ENCODE results near the gene MAGI1.

Gene MAGI1

DNA sequence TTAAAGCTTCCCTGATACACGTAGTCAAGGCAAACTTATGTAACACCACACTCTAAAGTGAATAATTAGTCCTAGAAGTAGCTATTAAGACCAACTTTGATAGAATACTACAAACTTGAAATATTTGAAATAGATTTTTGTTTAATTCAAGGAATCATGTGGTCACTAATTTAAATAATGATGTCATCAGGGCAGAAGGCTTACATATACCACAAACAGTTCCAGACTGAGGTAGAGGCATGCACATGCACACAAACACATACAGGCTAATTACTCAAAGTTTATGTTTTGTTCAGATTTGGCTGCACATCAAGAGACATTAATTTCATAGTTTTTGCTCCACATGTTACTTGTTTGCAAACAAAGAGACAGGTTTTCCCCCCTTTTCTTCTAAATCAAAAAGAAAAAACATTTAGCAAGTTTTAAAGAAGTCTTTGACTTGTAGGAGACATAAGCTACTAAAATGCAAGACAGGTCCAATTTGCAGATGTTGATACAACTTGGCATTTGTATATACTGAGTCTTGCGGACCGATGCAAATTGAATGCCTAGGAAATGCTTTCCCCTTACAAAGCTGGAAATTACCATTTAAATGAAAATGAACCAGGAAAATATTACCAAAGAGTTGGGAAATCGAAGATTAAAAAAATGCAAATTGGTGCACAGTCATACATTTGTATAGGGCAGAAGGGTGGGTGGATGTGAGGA lies 594.8 kb downstream of the MAGI1 start:
- no peak for DNase-seq

DNA sequence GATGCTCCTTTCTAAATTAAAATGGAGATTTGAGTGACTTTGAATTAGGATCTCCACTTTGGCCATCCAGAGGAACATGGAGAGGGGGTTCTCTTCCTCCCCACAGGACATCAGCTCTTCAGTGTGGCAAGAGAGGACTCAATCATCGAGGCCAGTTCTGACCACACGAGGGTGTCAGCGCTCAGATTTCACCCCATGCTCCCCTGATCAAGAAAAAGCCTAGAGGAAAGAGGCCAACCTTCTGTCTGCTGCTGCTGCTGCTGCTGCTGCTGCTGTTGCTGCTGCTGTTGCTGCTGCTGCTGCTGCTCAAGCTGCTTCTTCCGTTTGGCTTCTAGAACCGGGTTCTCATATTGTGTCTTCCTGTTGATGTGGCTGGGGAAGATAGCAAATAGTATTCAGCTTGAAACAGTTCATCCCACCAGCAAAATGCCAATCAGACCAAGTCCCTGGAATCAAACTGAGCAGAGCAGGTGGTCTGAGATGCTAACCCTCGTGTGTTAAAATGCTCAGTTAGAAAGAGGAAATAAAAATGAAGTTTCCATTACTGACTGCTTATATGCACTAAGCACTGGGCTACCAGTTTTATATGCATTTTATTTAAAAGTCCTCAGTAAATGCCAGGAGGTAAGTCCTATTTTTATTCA lies 599.0 kb downstream of the MAGI1 start:
- DNase-seq = no peak

DNA sequence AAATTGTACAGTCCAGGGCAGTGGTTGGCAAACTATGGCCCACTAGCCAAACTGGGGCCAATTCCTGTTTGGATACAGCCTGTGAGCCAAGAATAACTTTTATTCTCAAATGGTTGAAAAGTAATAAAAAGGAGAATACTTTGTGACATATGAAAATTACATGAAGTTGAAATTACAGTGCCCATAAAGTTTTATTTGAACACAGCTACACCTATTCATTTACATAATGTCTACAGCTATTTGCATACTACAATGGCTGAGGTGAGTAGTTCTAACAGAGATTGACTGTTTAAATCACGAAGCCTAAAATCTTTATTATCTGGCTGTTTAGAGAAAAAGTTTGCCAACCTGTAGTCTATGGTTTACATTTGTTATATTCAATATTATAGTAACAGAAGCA lies 600.1 kb downstream of the MAGI1 start:
- DNase-seq = no peak

DNA sequence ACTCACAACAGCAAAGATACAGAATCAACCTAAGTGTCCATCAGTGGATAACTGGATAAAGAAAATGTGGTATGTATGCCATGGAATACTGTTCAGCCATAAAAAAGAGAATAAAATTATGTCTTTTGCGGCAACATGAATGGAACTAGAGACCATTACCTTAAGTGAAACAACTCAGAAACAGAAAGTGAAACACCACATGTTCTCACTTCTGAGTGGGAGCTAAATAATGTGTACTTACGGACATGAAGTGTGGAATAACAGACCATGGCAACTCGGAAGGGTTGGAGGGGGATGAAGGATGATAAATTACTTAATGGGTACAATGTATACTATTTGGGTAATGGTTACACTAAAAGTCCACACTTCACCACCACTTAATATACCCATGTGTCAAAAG lies 600.6 kb downstream of the MAGI1 start:
- no peak for DNase-seq

DNA sequence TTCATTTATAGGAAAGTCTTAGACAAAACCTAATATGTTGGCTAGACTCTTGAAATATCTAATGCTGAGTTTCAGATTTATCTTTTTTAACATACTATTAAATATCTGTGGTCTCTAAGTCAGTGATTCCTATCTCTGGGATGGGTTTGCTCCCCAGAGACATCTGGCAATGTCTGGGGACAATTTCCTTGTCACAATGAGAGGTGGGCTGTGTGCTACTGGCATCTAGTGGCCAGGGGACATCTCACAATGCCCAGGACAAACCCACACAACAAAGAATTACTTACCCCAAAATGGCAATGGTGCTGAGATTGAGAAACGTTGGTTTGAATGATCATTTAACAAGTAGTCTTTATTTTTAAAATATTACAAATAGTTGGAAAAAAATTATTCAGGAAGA lies 602.1 kb downstream of the MAGI1 start:
- no peak for DNase-seq

DNA sequence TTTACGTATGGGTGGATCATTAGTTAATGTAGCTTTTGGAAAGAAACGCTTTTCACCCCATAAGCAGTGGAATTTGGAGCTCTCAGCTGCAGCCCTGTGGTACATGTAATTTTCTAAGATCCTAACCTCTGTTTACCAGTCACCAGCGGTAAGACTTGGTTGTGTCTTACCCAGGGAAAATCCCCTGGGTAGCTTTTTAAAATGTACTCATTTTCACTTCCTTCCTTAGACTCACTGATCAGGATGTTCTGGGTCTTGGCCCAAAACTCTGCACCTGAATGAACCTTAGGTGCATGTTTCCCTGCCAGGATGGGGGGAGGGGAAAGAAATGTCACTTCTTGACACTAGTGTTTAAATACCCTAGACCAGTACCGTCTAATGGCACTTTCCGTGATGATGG lies 605.2 kb downstream of the MAGI1 start:
- DNase-seq = no peak

DNA sequence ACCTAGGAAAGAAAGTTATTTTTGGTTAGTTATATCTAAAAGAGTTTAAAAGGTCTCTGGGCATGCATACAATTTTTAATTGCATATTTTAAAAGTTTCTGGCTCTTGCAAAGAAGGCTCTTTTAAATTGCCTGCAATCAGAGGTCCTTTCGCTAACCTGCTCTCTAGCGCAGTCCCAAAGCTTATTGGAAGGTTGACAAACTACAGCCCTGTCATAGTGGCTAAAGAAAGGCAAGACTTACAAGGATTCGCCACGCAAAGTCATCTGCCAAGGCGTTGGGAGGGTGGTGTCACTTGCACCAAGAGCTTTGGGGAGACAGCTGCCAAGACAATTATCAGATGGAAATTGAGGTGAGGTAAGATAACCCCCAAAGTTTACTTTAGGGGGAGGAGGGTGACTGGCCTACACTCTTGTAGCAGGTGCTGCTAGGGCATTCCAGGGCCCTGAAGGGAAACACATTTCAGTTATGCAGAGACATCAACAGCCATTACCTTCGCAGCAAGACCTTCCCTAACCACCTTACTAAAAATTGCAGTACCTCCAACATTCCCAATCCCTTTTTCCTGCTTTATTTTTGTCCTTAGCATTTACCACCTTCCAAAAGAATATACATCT lies 606.2 kb downstream of the MAGI1 start:
- DNase-seq = no peak

DNA sequence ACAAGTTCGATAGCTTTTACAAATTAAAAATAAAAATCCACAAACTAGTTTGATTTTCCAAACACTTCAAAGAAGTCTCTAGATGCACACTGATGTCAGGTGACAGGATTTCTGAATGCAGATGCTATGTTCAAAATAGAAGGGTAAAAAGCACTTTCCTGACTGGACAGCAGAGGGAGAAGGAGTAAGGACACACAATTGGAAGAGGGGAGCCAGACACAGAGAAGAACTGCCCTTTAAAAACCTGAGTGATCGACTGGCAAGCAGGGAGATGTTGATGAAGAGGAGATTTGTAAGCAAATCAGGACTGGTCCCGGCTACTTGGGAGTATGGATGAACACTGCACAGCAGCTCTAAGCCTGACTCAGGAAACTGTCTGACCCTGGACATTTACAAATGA lies 612.8 kb downstream of the MAGI1 start:
- DNase-seq = no peak

DNA sequence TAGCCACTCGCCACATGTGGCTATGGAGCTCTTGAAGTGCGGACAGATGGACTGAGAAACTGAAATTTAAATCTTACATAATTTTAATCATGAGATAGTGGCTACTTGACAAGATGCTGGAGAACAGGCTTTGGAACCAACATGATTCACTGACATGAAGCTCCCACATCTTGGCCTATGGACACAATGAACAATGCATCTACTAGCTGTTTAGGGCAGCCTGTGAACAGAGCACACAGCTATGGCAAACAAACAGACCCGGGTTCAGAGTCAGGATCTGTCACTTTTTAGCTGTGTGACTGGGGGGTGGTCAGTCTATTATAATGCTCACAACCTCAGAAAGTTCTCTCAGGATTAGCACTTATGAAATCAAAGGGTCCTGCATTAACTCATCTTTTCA lies 616.6 kb downstream of the MAGI1 start:
- no peak for DNase-seq

DNA sequence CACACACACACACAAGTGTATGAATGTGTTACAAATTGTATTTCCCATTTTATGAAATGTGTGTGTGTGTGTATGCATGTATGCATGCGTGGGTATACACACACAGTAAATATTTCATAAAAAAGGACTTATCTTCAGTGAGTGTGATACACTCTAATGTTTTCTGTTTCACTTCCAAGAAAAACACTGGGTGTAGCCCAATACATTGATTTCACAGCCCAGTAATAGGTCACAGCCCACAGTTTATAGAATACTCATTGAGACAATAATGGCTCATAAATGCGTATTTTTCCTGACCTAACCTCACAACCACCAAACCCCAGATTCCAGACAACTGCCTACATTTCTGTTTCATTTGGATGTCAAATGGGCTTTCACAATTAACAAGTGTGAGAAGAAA lies 619.5 kb downstream of the MAGI1 start:
- DNase-seq = no peak

DNA sequence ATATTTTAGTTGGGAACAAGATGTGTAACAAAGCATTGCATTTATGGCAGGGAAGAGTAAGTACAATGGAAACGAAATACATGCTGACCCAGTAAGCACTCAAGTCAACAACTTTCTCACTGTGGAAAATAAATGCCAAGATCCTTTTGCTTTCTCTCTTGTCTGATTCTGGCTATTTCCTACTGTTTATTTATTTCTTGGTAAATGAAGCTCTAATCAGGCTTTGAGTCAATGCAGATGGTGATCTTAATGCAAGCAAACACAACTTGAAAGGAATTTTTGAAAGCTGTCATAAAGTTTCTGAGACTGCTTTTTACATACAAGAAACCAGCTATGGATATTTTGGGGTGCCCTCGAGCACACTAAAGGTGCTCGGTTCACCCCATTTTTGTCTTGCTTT lies 624.8 kb downstream of the MAGI1 start:
- DNase-seq = no peak

DNA sequence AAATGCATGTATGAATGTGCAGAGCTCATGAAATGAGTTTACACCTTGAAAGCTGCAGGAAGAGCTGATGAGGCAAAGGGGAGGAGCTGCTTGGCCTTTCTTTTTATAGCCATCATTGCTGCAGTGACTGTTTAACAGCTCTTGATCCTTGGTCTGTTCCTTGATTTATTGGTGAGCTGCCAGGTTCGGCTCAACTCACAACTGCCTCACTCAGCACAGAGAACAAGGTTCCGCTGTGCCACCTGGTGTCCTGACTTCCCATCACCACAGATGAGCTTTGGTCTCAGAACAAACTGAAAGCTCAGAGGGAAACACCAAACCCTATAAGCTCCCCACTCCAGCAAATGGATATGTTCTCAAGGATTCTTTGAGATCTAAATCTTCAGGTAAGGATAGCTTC lies 626.1 kb downstream of the MAGI1 start:
- DNase-seq = no peak

DNA sequence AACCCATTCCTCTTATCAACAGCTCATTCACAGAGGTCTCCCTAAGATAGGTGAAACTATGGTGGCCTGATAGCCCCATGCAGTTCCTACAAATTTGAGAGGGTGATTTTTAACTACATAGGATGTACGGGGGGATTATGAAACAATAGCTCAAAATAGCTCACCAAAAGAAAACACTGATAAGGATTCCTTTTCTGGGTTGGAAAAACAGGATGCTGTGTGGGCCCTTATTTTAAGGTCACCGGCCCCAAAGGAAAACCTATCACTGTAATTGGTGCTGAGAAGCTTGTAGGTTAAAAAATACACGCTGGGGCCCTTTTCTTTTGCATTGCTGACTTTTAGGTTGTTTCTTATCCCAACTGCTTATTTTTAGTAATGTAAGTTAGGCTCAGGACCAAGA lies 627.4 kb downstream of the MAGI1 start:
- DNase-seq = no peak

DNA sequence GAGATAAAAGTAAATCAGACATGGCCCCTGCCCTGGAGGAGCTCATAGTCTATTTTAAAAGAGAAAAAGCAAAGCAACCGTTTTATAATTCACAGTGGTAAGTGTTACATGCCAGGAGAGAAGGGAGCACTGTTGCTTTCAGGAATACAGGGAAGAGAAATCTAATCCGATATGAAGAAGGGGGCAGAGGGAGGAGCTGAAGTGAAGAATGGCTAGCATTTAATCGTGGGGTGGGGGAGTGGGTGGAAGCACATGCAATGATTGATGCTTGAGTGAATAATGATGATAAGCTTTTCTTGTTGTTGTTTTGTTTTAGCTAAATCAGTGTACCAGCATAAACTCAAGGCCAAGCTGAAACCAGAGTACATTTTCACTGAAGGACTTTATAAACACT lies 629.5 kb downstream of the MAGI1 start:
- DNase-seq = no peak

DNA sequence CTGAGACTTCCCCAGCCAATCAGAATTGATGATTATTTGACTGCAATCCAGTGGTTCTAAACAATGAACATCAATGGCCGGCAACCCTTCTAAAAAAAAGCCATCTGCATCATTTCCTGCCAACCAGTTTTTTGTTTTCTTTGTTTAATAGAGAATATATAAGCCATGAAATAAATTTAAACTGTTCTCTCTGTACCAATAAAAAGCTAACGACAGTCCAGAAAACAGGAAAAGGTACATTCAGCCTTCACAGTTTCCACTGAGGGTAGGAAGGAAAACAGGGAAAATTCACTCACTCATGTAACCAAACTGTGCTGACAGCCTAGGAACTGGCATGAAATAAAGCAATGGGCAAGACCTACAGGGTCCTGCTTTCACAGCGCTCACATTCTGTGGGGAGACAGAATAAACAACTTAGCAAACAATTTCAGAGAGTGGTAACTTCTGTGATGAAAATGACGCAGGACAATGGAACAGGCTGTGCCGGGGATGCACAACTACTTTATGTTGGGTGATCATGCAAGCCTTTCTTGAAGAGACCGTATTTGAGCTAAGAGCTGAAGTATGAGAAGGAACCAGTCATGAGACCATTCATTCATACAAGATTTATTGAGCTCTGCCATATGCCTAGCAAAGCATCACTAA lies 630.1 kb downstream of the MAGI1 start:
- DNase-seq = no peak

DNA sequence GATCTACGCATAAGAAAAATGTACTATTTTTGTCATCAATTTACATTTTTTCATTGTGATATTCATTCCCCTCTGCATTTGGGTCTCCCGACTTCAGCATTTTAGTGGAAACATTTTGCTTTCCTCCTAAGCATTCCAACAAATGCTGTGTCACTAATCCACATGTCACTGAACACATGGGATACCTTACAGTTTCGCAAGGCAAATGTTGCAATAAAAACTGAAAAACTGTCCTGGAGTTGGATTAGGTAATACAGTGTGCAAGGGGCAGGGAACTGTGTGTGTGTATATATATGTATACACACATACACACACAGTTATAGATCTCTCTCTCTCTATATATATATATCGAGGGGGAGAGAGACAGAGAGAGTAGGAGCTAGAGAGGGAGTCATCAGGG lies 632.2 kb downstream of the MAGI1 start:
- no peak for DNase-seq

DNA sequence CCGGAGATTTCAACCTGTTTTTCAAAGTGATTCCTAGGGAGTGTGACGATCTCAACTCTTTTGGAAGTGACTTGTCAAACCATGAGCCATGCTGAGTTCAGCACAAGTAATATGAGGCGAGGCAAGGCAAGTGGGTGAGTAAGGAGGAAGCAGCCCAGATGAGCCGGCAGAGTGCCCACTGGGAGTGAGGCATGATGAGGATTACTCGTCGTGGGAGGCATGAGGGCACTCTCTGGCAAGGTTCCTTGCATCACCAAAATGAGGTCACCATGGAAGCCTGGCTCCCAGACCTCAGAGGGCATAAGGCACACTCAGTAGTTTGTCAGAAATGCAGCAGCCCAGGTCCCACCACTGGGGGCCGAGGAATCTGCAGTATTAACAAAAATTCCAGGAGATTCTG lies 636.1 kb downstream of the MAGI1 start:
- no peak for DNase-seq

DNA sequence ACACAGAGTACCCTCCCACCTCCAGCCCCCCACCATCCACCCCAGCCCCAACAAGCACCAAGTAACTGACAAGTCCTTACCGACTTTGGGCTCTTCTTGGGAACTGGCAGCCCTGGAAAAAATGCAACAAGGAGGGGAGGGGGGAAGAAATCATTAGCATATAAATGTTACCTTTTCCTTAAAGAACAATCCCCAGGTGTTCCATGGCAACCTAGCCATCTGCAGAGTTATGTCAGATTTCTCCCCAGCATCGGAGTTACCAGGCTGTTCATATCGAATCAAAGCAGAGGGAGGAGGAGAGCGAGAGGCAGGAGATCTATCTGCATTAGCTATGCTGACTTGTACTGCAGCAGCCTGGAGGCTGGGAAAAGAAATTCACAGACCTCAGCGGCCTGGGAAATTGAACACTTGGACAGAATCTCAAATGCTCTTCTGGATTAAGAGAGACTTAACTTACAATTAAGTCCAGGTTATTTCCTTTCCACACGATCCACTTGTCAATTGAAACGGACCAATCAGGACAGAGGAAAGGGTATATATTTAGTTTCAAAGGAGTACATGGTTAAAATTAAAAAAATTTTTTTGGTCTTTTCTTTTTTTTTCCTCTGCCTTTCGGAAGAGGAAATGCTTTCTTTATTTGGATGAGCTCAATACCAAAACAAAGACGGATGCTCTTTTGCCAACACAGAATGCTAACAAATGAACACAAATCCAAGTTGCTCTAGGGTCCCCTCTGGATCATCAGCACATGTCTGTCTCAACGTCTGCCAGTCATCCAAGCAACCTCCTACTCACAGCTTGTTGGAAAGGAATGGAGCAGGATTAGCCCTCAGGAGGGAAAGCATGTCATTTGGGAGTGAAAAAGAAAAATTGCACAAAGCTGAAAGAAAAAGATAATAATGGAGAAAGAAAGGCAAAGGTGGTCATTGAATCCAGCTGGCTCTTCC lies 637.1 kb downstream of the MAGI1 start:
- no peak for DNase-seq

DNA sequence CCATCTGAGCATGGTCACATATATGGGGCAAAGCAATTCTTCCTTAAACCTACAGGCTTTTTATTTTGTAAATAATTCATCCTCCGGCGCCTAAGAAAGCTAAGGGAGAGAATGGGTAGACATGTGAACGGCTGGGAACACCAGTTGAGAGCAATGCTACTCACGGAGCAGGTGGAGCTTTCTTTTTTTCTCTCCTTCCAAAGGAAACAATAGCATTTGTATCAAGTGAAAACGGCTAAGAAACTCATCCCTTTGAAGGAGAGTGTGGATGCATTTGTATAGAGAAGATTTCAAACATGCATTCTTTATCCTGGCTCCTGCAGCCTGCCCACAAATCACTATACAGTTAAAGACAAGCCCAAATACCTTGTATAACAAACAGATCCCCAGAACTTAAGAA lies 637.8 kb downstream of the MAGI1 start:
- DNase-seq = no peak

DNA sequence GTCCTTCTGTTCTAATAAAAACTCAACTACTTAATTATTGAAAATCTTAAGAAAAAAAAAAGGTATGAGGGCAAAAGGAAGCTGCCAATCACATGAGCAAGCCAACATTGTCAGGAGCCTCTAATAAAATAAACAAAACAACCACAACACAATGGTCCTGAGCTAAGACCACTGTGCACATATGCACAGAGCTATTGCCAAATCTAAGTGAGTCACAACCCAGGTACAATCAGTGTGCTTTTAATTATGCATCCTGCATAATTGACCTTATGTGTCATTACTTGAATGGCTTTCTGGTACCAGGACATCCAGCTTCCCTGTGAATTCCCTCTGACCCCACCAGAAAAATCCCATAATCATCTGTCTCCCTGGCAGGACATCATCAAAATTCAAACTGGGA lies 639.8 kb downstream of the MAGI1 start:
- no peak for DNase-seq

DNA sequence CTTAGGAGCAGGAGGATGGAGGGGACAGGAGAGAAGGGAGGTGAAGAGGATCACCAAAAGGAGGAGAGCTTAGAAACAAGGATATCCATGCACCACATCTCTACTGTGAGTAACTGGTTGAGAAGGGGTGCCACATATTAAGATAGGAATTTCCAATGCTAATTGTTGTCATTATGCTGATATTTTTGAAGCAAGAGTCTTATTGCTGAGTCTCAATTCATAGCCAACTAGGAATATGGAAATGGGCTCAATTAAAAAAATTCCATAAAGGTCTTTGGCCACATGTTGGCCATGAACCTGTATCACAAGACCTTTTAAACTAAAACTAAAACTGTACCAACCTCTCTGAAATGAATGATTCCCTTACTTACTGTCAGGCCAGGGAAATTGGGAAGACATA lies 642.6 kb downstream of the MAGI1 start:
- no peak for DNase-seq

DNA sequence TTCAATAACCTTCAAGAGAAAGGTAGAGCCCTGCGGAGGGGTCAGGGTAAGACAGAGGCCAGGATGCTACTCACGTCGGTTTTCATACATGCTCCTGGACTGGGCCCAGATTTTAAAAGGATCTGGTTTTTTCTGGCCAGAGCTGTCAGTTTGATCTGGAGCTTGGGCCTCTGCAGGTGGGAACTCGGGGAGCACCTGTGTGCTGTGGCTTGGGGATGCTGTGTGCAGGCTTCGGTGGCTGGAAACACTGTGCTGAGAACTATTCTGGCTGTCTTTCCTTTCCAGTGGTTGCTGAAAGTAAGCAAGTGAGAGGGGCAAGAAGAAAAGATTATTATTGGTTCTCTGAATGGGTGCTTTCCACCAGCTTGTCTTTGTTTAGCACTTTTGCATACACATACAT lies 647.6 kb downstream of the MAGI1 start:
- no peak for DNase-seq

DNA sequence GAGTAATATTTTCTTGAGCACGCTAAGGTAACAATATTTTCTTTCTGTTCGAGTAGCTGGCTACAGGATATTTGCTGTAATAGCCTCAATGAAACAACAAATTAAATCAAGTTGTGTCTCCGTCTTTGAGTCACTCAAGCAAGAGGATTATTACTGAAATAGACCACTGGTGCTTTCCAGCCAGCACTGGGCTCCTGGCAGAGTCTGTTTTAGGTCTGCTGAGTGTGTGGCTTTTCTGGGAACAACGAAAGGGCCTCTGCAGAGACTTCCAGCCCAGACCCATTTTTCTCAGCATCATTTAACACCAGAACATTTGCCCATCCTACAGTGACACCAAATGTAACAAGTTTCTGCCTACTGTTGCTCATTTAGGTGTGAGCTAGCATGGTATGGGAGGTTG lies 652.9 kb downstream of the MAGI1 start:
- DNase-seq = no peak

Data from stimulated activated CD4-positive, alpha-beta T cell treated with anti-CD3 and anti-CD28 coated beads, Interleukin-2, amount 100 ng/mL, for 24 hours (primary cell).